OCI-LY7 (cell line): Measurements from ENCODE around the gene SPRYD4. TPM values are rescaled to one million over a fixed set of nuclear protein-coding genes. Genes with fewer than 3 reads are reported as not detected.

Experiments
- BruUV-seq: library from RNA; stranded (reverse); fragments of 400-500 nt; replicated peaks from 2 replicates; lab custom pipeline; 2021; lab: Mats Ljungman, UMichigan
- CTCF ChIA-PET: fragments of 300-600 bp; sonication (Branson Sonifier 250); formaldehyde crosslinking; loops from one replicate; lab custom pipeline; 2022; ENCODE audit warnings: antibody characterized with exemption; ENCODE audit not compliant: unreplicated experiment; lab: Charles Lee
- POLR2A ChIA-PET: fragments of 300-600 bp; sonication (Branson Sonifier 250); formaldehyde crosslinking; loops from one replicate; lab custom pipeline; 2022; ENCODE audit warnings: antibody characterized with exemption; lab: Charles Lee
- DNase-seq: peaks from one replicate; pipeline ENCODE4 v3.0.0-alpha.2; 2015; ENCODE audit warnings: low spot score
- H2AFZ ChIP-seq: fragments of 200-600 bp; sonication (generic), shearing (Covaris generic); 2 replicates; pipeline ENCODE4 v1.6.1; 2014; ENCODE audit warnings: mild to moderate bottlenecking, antibody characterized with exemption, low read length, moderate library complexity
- H3K27ac ChIP-seq: fragments of 200-600 bp; sonication (generic); 2 replicates; pipeline ENCODE4 v1.5.1; 2014; ENCODE audit warnings: mixed run types, low read depth, mild to moderate bottlenecking, moderate library complexity, low read length, inconsistent platforms; ENCODE audit not compliant: poor library complexity, severe bottlenecking
- H3K36me3 ChIP-seq: fragments of 200-600 bp; sonication (generic); 2 replicates; pipeline ENCODE4 v1.6.1; 2014; ENCODE audit warnings: mild to moderate bottlenecking, antibody characterized with exemption, low read length, moderate library complexity, mixed read lengths; ENCODE audit not compliant: insufficient read depth
- H3K4me1 ChIP-seq: fragments of 200-600 bp; sonication (generic); 2 replicates; pipeline ENCODE4 v1.5.1; 2014; ENCODE audit warnings: mild to moderate bottlenecking, low read length; ENCODE audit not compliant: insufficient read depth, poor library complexity, severe bottlenecking
- H3K4me2 ChIP-seq: fragments of 200-600 bp; sonication (generic); 2 replicates; pipeline ENCODE4 v1.6.1; 2014; ENCODE audit warnings: mild to moderate bottlenecking, low read length
- H3K4me3 ChIP-seq: fragments of 200-600 bp; sonication (generic); 2 replicates; pipeline ENCODE4 v1.5.1; 2014; ENCODE audit warnings: mild to moderate bottlenecking, low read depth, low read length; ENCODE audit not compliant: poor library complexity, severe bottlenecking
- H3K79me2 ChIP-seq: fragments of 200-600 bp; sonication (generic); 2 replicates; pipeline ENCODE4 v1.6.1; 2016; ENCODE audit warnings: low read depth, mild to moderate bottlenecking, low read length, moderate library complexity, mixed read lengths; ENCODE audit not compliant: insufficient read depth
- H3K9me2 ChIP-seq: fragments of 200-600 bp; sonication (generic); 2 replicates; pipeline ENCODE4 v1.6.1; 2016; ENCODE audit warnings: mild to moderate bottlenecking, low read length, mixed read lengths; ENCODE audit not compliant: insufficient read depth
- H3K9me3 ChIP-seq: fragments of 200-600 bp; sonication (generic); 2 replicates; pipeline ENCODE4 v1.6.1; 2014; ENCODE audit warnings: mild to moderate bottlenecking, mixed run types, low read length, mixed read lengths
- H4K20me1 ChIP-seq: fragments of 200-600 bp; sonication (generic); 2 replicates; pipeline ENCODE4 v1.6.1; 2014; ENCODE audit warnings: mild to moderate bottlenecking, antibody characterized with exemption, low read length, moderate library complexity, mixed read lengths; ENCODE audit not compliant: insufficient read depth
- CTCF ChIP-seq: fragments of 200-600 bp; sonication (generic); conservative IDR thresholded peaks from 2 replicates; pipeline ENCODE4 v1.5.1; 2014; ENCODE audit warnings: mild to moderate bottlenecking, antibody characterized with exemption, low read length, moderate library complexity, mixed read lengths
- EZH2phosphoT487 ChIP-seq: fragments of 200-600 bp; sonication (generic); IDR thresholded peaks from 2 replicates; pipeline ENCODE4 v1.6.1; 2018; ENCODE audit warnings: low read depth, borderline replicate concordance, mild to moderate bottlenecking, mixed run types, antibody characterized with exemption, low read length, moderate library complexity, mixed read lengths
- intact Hi-C: fragments of 100-400 bp; cut with micrococcal nuclease; formaldehyde crosslinking; loops from one replicate; pipeline ENCODE4 v1.10.0; 2022; ENCODE audit not compliant: unreplicated experiment
- total RNA-seq, 2 experiments: library from RNA; depleted of rRNA in 1 of 2; stranded (reverse); fragments of >200 nt in 1 of 2; shearing (Covaris generic) in 1 of 2; gene quantifications; 2 replicates each; pipeline ENCODE4 v1.2.3, GENCODE V29; 2014 to 2022

Gene SPRYD4
- total RNA-seq, 2 experiments from 2014 or later = 5.9 to 7.5 TPM

GRCh38 chr12:56477521-56478225, 9.3 kb downstream of the SPRYD4 start:
- POLR2A ChIA-PET = no interaction called here

GRCh38 chr12:56479625-56480024, 11.2 kb downstream of the SPRYD4 start:
- BruUV-seq = no TSS peak
- Histone ChIP-seq H4K20me1 (no peaks in the 10 kb centered on the region), H3K9me2 (no peaks in the 10 kb centered on the region), H2AFZ (no peak overlapping the region), H3K4me2 (no peak overlapping the region), H3K9me3 (no peaks in the 10 kb centered on the region), H3K4me3 (no peak overlapping the region), H3K79me2 (no peaks in the 10 kb centered on the region), H3K27ac (no peak overlapping the region), H3K36me3 (no peaks in the 10 kb centered on the region), H3K4me1 (no peaks in the 10 kb centered on the region)
- ChIA-PET CTCF (no interaction called here), POLR2A (no interaction called here)
- TF ChIP-seq CTCF = no peak
- TF ChIP-seq EZH2phosphoT487 = no peak
- no peak for DNase-seq
- intact Hi-C loops = no loop called here

More at GRCh38 chr12:56477521-56478225, 9.3 kb downstream of the SPRYD4 start:
- intact Hi-C loops = no loop called here
- CTCF ChIA-PET = no interaction called here
- no peaks in the 10 kb centered on the region for H3K9me3 ChIP-seq
- no peak for DNase-seq
- no TSS peak for BruUV-seq
- no peaks in the 10 kb centered on the region for H4K20me1 ChIP-seq
- no peaks in the 10 kb centered on the region for H3K9me2 ChIP-seq
- peaks cover 9% of the 10 kb centered on the region for H3K36me3 ChIP-seq
- no peak overlapping the region for H3K4me2 ChIP-seq
- no peak overlapping the region for H3K4me3 ChIP-seq
- H3K4me1 ChIP-seq = peaks cover 4% of the 10 kb centered on the region
- H3K79me2 ChIP-seq = no peaks in the 10 kb centered on the region
- TF ChIP-seq EZH2phosphoT487 = no peak
- TF ChIP-seq CTCF = no peak
- H3K27ac ChIP-seq = no peak overlapping the region
- H2AFZ ChIP-seq = no peak overlapping the region

GRCh38 chr12:56484566-56484965, 16.2 kb downstream of the SPRYD4 start:
- H3K4me1 ChIP-seq = no peaks in the 10 kb centered on the region
- ChIA-PET CTCF (no interaction called here), POLR2A (no interaction called here)
- intact Hi-C loops = no loop called here
- H3K79me2 ChIP-seq = no peaks in the 10 kb centered on the region
- no peaks in the 10 kb centered on the region for H3K9me2 ChIP-seq
- no peaks in the 10 kb centered on the region for H3K9me3 ChIP-seq
- H3K27ac ChIP-seq = no peak overlapping the region
- BruUV-seq = no TSS peak
- no peaks in the 10 kb centered on the region for H4K20me1 ChIP-seq
- H3K36me3 ChIP-seq = no peaks in the 10 kb centered on the region
- no peak overlapping the region for H3K4me2 ChIP-seq
- H3K4me3 ChIP-seq = no peak overlapping the region
- DNase-seq = no peak
- no peak overlapping the region for H2AFZ ChIP-seq
- TF ChIP-seq CTCF (no peak), EZH2phosphoT487 (no peak)
